NCI-H774 (cell line): ENCODE data around the gene ZDHHC8.
A peak's percentile ranks its signal among the peaks of the same experiment; 100 is the strongest.

Experiments used
- DNase-seq: peaks from one replicate; lab custom pipeline; 2025; lab: John Stamatoyannopoulos, UW

Gene ZDHHC8

DNA sequence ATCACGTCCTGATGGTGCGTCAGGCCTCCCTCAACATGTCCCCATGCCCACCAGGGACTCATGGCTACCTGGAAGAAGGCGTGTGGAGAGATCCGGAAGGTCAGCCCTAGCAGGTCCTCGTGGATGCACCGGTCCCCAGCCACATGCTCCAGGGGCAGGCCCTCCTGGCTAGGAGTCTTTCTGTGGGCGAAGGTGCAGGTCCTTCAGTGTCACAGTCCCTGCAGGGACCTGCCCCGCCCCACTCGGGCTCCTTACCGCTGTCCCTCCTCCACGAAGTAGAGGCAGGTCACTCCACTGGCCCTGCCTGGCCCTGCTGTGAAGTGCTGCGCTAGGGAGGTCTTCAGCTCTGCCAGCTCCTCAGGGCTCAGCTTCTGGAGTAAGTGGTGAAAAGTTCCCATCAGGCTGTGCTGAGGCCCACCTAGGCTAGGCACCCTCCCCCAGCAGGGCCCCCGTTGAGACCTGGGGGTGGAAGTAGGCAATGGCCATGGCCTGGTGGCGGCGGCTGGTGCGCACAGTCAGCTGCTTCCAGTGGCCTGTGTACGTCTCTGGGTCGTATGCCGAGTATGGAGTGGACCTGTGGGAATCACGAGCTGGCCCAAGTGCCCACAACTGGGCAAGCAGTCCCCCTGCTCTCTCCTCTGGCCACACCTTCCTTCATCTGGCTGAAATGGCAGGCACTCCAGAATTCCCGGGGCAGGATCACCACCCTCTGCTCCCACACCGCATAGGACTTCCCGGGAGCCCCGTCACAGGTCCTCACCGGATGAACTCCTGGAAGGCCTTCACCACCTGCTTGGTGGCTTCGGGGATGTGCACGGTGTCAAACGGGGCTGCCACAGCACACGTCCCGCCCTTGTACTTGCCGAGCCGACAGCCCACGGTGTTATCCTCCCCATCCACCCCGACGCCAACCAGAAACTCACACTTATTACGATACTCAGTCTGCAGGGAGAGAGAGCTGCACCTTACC is 16.8 kb upstream of the ZDHHC8 start:
- DNase-seq: no peak

- DNase-seq: no peak
Observed at GRCh38 chr22:20115691-20116375, 15.8 kb upstream of the ZDHHC8 start, which contains the start of gene RANBP1. TSS of gene RANBP1 (plus strand) at chr22:20116104. CDS start at chr22:20116185, 81 bp downstream.

GRCh38 chr22:20116376-20116950 is 15.1 kb upstream of the ZDHHC8 start:
- DNase-seq: no peak

- DNase-seq: peak; percentile 98
Observed at GRCh38 chr22:20116951-20117632, 14.5 kb upstream of the ZDHHC8 start, which contains the start of gene TRMT2A. TSS of gene TRMT2A (minus strand) at chr22:20117226. CDS start at chr22:20116906, 320 bp downstream.

DNA sequence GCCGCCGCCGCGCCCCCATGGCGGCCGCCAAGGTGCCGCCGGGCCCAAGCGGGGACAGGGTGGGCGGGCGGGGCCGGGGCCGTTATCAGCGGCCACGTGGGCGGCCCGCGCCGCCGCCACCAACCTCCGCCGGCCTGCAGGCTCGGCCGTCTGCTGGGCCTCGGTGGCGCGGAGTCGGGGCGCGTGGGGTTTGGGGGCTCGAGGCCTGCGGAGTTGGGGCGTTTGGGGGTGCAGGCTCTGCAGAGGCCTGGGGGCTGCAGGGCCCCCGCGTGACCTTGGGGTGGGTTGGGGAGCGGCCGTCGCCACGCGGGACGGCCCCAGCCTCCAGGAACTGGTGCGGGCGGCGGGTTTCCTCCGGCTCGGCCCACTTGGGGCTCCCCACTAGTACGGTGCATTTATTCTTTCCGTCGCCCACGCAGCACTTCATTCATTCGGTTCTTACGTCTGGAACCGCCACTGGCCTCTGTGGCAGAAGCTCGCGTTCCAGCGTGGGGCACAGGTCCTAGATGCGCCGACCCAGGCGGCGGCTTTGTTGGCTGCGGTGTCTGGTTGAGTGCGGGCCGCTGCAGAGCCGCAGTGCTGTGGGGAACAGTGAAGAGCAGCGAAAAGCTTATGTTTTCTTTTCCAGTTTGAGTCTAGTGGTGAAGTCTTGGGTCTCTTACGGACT is 13.8 kb upstream of the ZDHHC8 start:
- DNase-seq: no peak

DNA sequence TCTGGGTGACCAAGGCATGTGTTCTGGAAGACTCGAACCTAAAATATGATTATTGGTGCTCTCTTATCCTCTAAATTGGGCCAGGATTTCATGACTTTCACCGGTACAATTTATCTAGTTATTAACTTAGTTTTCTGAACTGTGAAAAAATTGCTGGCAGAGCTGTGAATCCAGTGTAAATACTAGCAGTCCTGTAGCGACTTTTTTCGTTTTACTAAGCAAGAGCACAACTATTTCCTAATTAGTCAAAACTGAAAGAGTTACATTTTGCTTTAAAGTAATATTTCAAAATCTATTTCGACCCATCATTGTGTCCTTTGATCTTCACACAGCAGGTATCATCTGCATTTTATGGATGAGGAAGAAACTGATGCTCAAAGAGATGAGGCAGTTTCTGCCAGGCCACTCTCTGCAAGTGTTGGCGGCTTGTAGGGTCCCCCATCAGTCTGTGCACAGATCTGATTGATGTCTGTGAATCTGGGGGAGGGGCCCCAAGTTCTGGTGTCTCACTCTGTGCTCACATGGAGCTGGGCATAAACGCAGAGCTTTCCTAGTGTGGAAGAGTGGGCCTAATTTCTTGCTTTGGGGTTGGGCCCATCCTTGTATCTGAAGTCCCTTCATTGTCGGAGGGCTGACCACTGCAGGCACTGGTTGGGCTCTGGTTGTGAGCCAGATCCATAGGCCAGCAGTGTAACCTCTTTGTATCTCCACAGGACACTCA is 13.1 kb upstream of the ZDHHC8 start:
- DNase-seq: no peak

DNA sequence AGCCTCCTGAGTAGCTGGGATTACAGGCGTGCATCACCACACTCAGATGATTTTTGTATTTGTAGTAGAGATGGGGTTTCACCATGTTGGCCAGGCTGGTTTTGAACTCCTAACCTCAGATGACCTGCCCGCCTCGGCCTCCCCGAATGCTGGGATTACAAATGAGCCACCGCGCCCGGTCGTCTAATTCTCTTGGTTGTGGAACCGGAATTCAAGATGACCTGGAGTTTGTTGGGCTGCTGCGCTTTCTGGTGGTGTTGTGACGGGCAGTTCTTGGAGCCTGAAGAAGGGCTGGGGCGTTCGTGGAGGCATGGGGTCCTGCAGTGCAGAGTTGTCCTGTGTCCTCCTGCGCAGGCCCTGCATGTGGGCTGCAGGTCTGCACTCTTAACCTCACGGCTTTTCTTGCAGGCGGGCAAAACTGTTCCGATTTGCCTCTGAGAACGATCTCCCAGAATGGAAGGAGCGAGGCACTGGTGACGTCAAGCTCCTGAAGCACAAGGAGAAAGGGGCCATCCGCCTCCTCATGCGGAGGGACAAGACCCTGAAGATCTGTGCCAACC is 9.7 kb upstream of the ZDHHC8 start:
- no peak for DNase-seq

- DNase-seq: no peak
Observed at GRCh38 chr22:20123366-20124082, 8.1 kb upstream of the ZDHHC8 start.

GRCh38 chr22:20124083-20124787 is 7.4 kb upstream of the ZDHHC8 start:
- DNase-seq: no peak

DNA sequence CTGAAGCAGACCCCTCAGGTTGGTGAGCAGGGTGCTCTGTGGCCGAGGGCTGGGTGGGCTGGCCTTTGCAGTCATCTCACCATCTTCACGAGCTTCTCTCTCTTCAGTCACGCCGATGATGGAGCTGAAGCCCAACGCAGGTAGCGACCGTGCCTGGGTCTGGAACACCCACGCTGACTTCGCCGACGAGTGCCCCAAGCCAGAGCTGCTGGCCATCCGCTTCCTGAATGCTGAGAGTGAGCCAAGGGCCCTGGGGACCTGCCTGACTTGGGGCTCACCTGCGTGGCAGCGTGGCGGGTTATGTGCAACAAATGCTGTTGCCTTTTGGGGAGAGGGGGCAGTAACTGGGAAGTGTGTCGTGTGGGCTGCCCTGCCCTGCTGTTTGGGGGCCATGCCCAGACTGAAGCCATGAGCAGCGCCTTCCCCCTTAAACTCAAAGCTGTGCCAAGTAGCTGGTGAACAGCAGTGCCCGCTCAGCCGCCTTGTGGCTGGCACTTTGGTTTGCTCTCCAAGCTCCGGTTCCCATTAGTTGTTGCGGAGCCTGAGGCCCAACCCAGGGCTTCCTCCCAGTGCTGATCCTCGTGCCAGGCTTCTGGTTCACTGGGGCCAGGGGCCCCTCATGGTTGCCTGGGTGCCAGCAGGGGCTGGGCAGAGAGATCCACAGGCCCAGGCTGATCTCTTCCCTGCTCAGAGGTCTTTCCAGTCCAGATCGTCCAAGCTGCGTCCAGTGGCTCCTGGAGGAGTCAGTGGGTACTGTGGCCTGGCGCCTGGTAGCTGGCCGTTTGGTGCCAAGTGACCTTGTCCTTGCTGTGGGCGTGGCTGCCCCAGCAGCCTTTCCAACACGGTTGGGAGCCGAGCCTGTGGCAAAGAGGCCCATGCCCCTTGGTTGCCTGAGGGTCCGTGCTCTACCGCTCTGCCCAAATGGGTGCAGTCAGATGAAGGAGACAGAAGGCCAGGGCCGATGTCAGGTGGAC is 6.1 kb upstream of the ZDHHC8 start:
- no peak for DNase-seq

GRCh38 chr22:20126284-20127029 is 5.1 kb upstream of the ZDHHC8 start:
- no peak for DNase-seq

GRCh38 chr22:20127318-20127868 is 4.2 kb upstream of the ZDHHC8 start:
- no peak for DNase-seq

- no peak for DNase-seq
Observed at GRCh38 chr22:20127869-20128618, 3.6 kb upstream of the ZDHHC8 start.

DNA sequence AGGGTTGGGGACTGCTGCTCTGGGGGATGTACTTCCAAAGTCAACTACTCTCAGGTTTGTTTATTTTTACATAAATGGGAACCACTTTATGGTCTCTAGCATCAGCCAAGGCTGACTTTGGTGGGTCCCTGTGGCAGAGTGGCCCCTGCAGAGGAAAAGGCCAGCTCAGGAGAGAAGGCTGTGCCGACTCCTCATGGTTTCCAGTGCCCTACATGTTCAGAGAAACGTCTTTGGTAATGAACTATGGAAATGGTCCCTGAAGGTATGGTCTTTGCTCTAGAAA is 3.0 kb upstream of the ZDHHC8 start:
- DNase-seq: no peak

- no peak for DNase-seq
Observed at GRCh38 chr22:20128902-20129746, 2.5 kb upstream of the ZDHHC8 start.

GRCh38 chr22:20129747-20130014 is 1.9 kb upstream of the ZDHHC8 start:
- no peak for DNase-seq
